Testis (tissue), 3 donors: ENCODE results near the gene ACSS1. TPM values are rescaled to one million over a fixed set of nuclear protein-coding genes. Genes with fewer than 3 reads are reported as not detected.
"Not testable (repeated sequence)": the region's sequence is repeated elsewhere in the genome, so short reads cannot be mapped to it uniquely, and the experiment has no call there.

ENCODE experiments used
- DNase-seq: peaks from one replicate; pipeline ENCODE4 v3.0.0-alpha.2; 2019
- H3K27ac ChIP-seq, 2 donors: fragments of 200-600 bp; sonication (generic); one replicate each; pipeline ENCODE4 v1.5.1; 2019
- H3K27me3 ChIP-seq: fragments of 200-600 bp; sonication (generic); one replicate; pipeline ENCODE4 v1.5.1; 2019
- H3K36me3 ChIP-seq: fragments of 200-600 bp; sonication (generic); one replicate; pipeline ENCODE4 v1.5.1; 2017; ENCODE audit warnings: low read depth; ENCODE audit errors: missing control alignments
- H3K4me1 ChIP-seq: fragments of 200-600 bp; sonication (generic); one replicate; pipeline ENCODE4 v1.5.1; 2019
- H3K4me3 ChIP-seq, 2 donors: fragments of 200-600 bp; sonication (generic); one replicate each; pipeline ENCODE4 v1.5.1; 2017 to 2019
- H3K9me3 ChIP-seq: fragments of 200-600 bp; sonication (generic); one replicate; pipeline ENCODE4 v1.5.1; 2017
- CTCF ChIP-seq, 3 experiments: fragments of 450-650 bp in 2 of 3; fragments of 200-600 bp in 1 of 3; sonication (generic) in 1 of 3; IDR thresholded peaks; one replicate each; pipeline ENCODE4 v1.5.1; 2016 to 2019; ENCODE audit warnings: antibody characterized with exemption in 3 of 3, mild to moderate bottlenecking in 2 of 3, moderate library complexity in 1 of 3
- POLR2A ChIP-seq: fragments of 450-650 bp; IDR thresholded peaks from one replicate; pipeline ENCODE4 v1.6.1; 2017; ENCODE audit warnings: antibody characterized with exemption, mild to moderate bottlenecking, moderate library complexity
- WGBS, 2 donors: methylation state at CpG; one replicate each; pipeline ENCODE4 v1.1.5; 2018; 5-methylcytosine and 5-hydroxymethylcytosine counted together
- intact Hi-C: fragments of 100-400 bp; cut with DNase I; formaldehyde crosslinking; loops from one replicate; pipeline ENCODE4 v1.15.1; 2023; ENCODE audit warnings: low total_unique reads
- polyA plus RNA-seq: library from polyadenylated mRNA; stranded (reverse); fragments of 350-450 nt; fragmentation: Illumina TruSeq; extraction: RNeasy Lipid Tissue Mini Kit (QIAGEN cat#74804); gene quantifications from one replicate; pipeline ENCODE4 v1.2.3, GENCODE V29; 2014; ENCODE audit warnings: low read depth, low replicate concordance; ENCODE audit not compliant: insufficient read depth
- total RNA-seq, 2 donors: library from RNA; depleted of rRNA; stranded (reverse); fragments of >200 nt; gene quantifications; one replicate each; pipeline ENCODE4 v1.2.3, GENCODE V29; 2016

The ACSS1 gene
- total and polyA plus RNA-seq, 3 donors from 2014 or later, result 61.5 to 184 (median 162) TPM

GRCh38 chr20:25005661-25006060 is 52.3 kb downstream of the ACSS1 start:
- Histone ChIP-seq H3K27ac (no peak overlapping the region), H3K4me1 (no peaks in the 10 kb centered on the region), H3K27me3 (no peaks in the 10 kb centered on the region), H3K9me3 (no peaks in the 10 kb centered on the region), H3K36me3 (no peaks in the 10 kb centered on the region), H3K4me3 (no peak overlapping the region)
- no peak for TF ChIP-seq POLR2A
- no peak for DNase-seq
- intact Hi-C loops, result no loop called here
- 88 to 94% methylated on average over 8 of the region's 8 CpGs for WGBS, 2 donors

GRCh38 chr20:25005220-25005619 is 52.7 kb downstream of the ACSS1 start:
- no peaks in the 10 kb centered on the region for H3K4me1 ChIP-seq
- WGBS, 2 donors, result 58 to 79% methylated on average over 2 of the region's 2 CpGs
- no peaks in the 10 kb centered on the region for H3K36me3 ChIP-seq
- no peaks in the 10 kb centered on the region for H3K9me3 ChIP-seq
- no peak overlapping the region for H3K4me3 ChIP-seq
- H3K27me3 ChIP-seq, result no peaks in the 10 kb centered on the region
- TF ChIP-seq CTCF (IDR thresholded peaks at IDR 0.05) (no peak), POLR2A (no peak)
- intact Hi-C loops, result no loop called here
- H3K27ac ChIP-seq, result no peak overlapping the region
- no peak for DNase-seq

GRCh38 chr20:25003002-25003401 is 54.9 kb downstream of the ACSS1 start:
- 87 to 88% methylated on average over 1 of the region's 1 CpG for WGBS, 2 donors
- TF ChIP-seq POLR2A, result no peak
- no peak for TF ChIP-seq CTCF (IDR thresholded peaks at IDR 0.05)
- no peak for DNase-seq
- Histone ChIP-seq H3K9me3 (no peaks in the 10 kb centered on the region), H3K36me3 (no peaks in the 10 kb centered on the region), H3K4me1 (no peaks in the 10 kb centered on the region), H3K27me3 (no peaks in the 10 kb centered on the region), H3K4me3 (no peak overlapping the region), H3K27ac (no peak overlapping the region)
- intact Hi-C loops, result no loop called here

DNA sequence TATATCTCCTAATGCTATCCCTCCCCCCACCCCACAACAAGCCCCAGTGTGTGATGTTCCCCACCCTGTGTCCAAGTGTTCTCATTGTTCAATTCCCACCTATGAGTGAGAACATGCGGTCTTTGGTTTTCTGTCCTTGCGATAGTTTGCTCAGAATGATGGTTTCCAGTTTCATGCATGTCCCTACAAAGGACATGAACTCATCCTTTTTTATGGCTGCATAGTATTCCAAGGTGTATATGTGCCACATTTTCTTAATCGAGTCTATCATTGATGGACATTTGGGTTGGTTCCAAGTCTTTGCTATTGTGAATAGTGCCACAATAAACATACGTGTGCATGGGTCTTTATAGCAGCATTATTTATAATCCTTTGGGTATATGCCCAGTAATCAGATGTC is 56.6 kb downstream of the ACSS1 start:
- 93 to 96% methylated on average over 4 of the region's 4 CpGs for WGBS, 2 donors
- H3K27ac ChIP-seq, result not testable (repeated sequence)

DNA sequence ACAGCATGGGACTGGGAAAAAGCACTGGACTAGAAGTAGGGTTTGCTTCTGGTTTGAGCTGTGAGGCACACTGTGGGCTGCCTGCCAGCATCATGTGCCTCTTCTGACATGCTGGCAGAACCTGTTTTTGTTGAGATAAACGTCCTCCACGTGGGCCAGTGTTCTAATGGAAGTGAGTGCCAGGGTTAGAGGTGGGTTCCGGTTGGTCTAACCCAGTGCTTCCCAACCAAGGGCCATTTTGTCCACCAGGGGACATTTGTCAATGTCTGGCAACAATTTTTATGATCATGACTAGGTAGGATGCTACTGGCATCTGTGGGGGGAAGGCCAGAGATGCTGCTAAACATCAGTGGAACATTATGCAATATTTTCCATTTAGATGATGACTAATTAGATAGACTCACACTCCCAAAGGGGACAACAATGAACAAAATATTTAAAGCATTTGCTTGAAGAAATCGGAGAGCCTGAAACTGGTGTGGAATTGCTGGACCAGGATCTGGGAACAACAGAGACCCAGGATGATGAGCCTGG is 57.6 kb downstream of the ACSS1 start:
- H3K9me3 ChIP-seq, result no peaks in the 10 kb centered on the region
- peaks cover 5% of the 10 kb centered on the region for H3K4me1 ChIP-seq
- TF ChIP-seq CTCF (IDR thresholded peaks at IDR 0.05) (no peak), POLR2A (no peak)
- intact Hi-C loops, result no loop called here
- peak; percentile 74 for DNase-seq
- no peak overlapping the region for H3K4me3 ChIP-seq
- no peaks in the 10 kb centered on the region for H3K36me3 ChIP-seq
- H3K27ac ChIP-seq, result no peak overlapping the region
- WGBS, 2 donors, result 58 to 66% methylated on average over 4 of the region's 4 CpGs
- no peaks in the 10 kb centered on the region for H3K27me3 ChIP-seq

More for the DNA sequence above, 56.6 kb downstream of the ACSS1 start:
- intact Hi-C loops, H3K36me3 ChIP-seq, H3K27me3 ChIP-seq, DNase-seq, H3K4me3 ChIP-seq, H3K4me1 ChIP-seq, H3K9me3 ChIP-seq: not testable (repeated sequence)

- intact Hi-C loops, result loop anchor here (5.0 kb wide), 1 partner anchor 63 kb away; no protein-coding TSS in a partner anchor
- WGBS, 2 donors, result 90 to 95% methylated on average over 4 of the region's 4 CpGs
These were observed 58.4 kb downstream of the ACSS1 start for GRCh38 chr20:24999568-24999967.

More at GRCh38 chr20:24999568-24999967, 58.4 kb downstream of the ACSS1 start:
- TF ChIP-seq CTCF (IDR thresholded peaks at IDR 0.05) (no peak), POLR2A (no peak)
- no peaks in the 10 kb centered on the region for H3K27me3 ChIP-seq
- H3K9me3 ChIP-seq, result no peaks in the 10 kb centered on the region
- no peak for DNase-seq
- H3K36me3 ChIP-seq, result no peaks in the 10 kb centered on the region
- no peak overlapping the region for H3K4me3 ChIP-seq
- peaks cover 13% of the 10 kb centered on the region for H3K4me1 ChIP-seq
- H3K27ac ChIP-seq, result no peak overlapping the region
